Liver (tissue), 9 donors: ENCODE measurements around the gene GPR146. TPM values are rescaled to one million over a fixed set of nuclear protein-coding genes. Genes with fewer than 3 reads are reported as not detected.

Experiments
- DNase-seq: peaks from one replicate; pipeline ENCODE4 v3.0.0-alpha.2; 2017; ENCODE audit warnings: low spot score
- H3K27ac ChIP-seq, 2 donors: one replicate each; pipeline ENCODE4 v1.7.0; 2013; ENCODE audit warnings: inconsistent platforms in 2 of 2, low read length in 2 of 2, control low read depth in 1 of 2, low read depth in 1 of 2, mild to moderate bottlenecking in 1 of 2
- H3K27me3 ChIP-seq, 4 donors: one replicate each; pipeline versions ENCODE4 v1.6.1 to v1.7.0; 2013; ENCODE audit warnings: low read length in 3 of 4, inconsistent platforms in 1 of 4, mild to moderate bottlenecking in 1 of 4, moderate library complexity in 1 of 4; ENCODE audit not compliant: control insufficient read depth in 4 of 4, insufficient read depth in 4 of 4
- H3K36me3 ChIP-seq, 4 donors: one replicate each; pipeline versions ENCODE4 v1.6.1 to v1.7.0; 2013; ENCODE audit warnings: low read length in 3 of 4, mild to moderate bottlenecking in 3 of 4, low read depth in 1 of 4, moderate library complexity in 1 of 4; ENCODE audit not compliant: control insufficient read depth in 4 of 4, insufficient read depth in 3 of 4
- H3K4me1 ChIP-seq, 4 donors: one replicate each; pipeline versions ENCODE4 v1.6.1 to v1.7.0; 2013; ENCODE audit warnings: low read length in 3 of 4, mild to moderate bottlenecking in 3 of 4, moderate library complexity in 1 of 4; ENCODE audit not compliant: control insufficient read depth in 4 of 4, insufficient read depth in 4 of 4
- H3K4me3 ChIP-seq, 3 donors: one replicate each; pipeline versions ENCODE4 v1.6.1 to v1.7.0; 2013; ENCODE audit warnings: low read length in 3 of 3, control low read depth in 1 of 3, low read depth in 1 of 3, mild to moderate bottlenecking in 1 of 3
- H3K9ac ChIP-seq, 2 donors: one replicate each; pipeline ENCODE4 v1.7.0; 2013; ENCODE audit warnings: low read length in 2 of 2, mild to moderate bottlenecking in 2 of 2, moderate library complexity in 2 of 2, control low read depth in 1 of 2, low read depth in 1 of 2
- H3K9me3 ChIP-seq, 4 donors: one replicate each; pipeline versions ENCODE4 v1.6.1 to v1.7.0; 2013; ENCODE audit warnings: low read length in 3 of 4; ENCODE audit not compliant: control insufficient read depth in 4 of 4
- CTCF ChIP-seq: fragments of 150-350 bp; IDR thresholded peaks from 2 replicates; pipeline ENCODE4 v1.5.1; 2017; ENCODE audit warnings: improper control_type of control experiment, low read depth, low read length; ENCODE audit not compliant: missing input control
- EGR1 ChIP-seq, 2 donors: IDR thresholded peaks; 2 replicates each; pipeline ENCODE4 v1.6.1; 2016 to 2018; ENCODE audit warnings: antibody characterized with exemption in 2 of 2, low read depth in 2 of 2
- GABPA ChIP-seq, 2 donors: IDR thresholded peaks in 1 of 2; conservative IDR thresholded peaks in 1 of 2; 2 replicates each; pipeline ENCODE4 v1.6.1; 2016; ENCODE audit warnings: antibody characterized with exemption in 2 of 2, mild to moderate bottlenecking in 1 of 2, moderate library complexity in 1 of 2
- HNF4A ChIP-seq, 2 donors: conservative IDR thresholded peaks; 2 replicates each; pipeline ENCODE4 v1.6.1; 2016; ENCODE audit warnings: antibody characterized with exemption in 2 of 2, mild to moderate bottlenecking in 2 of 2
- HNF4G ChIP-seq: IDR thresholded peaks from 2 replicates; pipeline ENCODE4 v1.6.1; 2016; ENCODE audit warnings: antibody characterized with exemption
- JUND ChIP-seq, 2 donors: IDR thresholded peaks; 2 replicates each; pipeline ENCODE4 v1.6.1; 2016; ENCODE audit warnings: antibody characterized with exemption in 2 of 2
- NR2F2 ChIP-seq: IDR thresholded peaks from 2 replicates; pipeline ENCODE4 v1.6.1; 2016; ENCODE audit warnings: antibody characterized with exemption
- RAD21 ChIP-seq, 2 donors: IDR thresholded peaks; 2 replicates each; pipeline ENCODE4 v1.6.1; 2016; ENCODE audit warnings: antibody characterized with exemption in 2 of 2, mild to moderate bottlenecking in 2 of 2
- REST ChIP-seq: IDR thresholded peaks from 2 replicates; pipeline ENCODE4 v1.6.1; 2016; ENCODE audit warnings: antibody characterized with exemption, mild to moderate bottlenecking
- RXRA ChIP-seq, 2 donors: IDR thresholded peaks; 2 replicates each; pipeline ENCODE4 v1.6.1; 2017 to 2018; ENCODE audit warnings: antibody characterized with exemption in 2 of 2, mild to moderate bottlenecking in 1 of 2
- SP1 ChIP-seq: IDR thresholded peaks from 2 replicates; pipeline ENCODE4 v1.6.1; 2018; ENCODE audit warnings: antibody characterized with exemption, mild to moderate bottlenecking
- TAF1 ChIP-seq: conservative IDR thresholded peaks from 2 replicates; pipeline ENCODE4 v1.6.1; 2016; ENCODE audit warnings: antibody characterized with exemption, mild to moderate bottlenecking
- YY1 ChIP-seq: IDR thresholded peaks from 2 replicates; pipeline ENCODE4 v1.6.1; 2016; ENCODE audit warnings: antibody characterized with exemption, mild to moderate bottlenecking
- ZBTB33 ChIP-seq: IDR thresholded peaks from 2 replicates; pipeline ENCODE4 v1.6.1; 2016; ENCODE audit warnings: antibody characterized with exemption
- WGBS: extraction: QIAGEN DNeasy Blood & Tissue Kit; methylation state at CpG from one replicate; pipeline ENCODE4 v1.1.7; 2013; 5-methylcytosine and 5-hydroxymethylcytosine counted together
- polyA plus RNA-seq, 2 donors: library from polyadenylated mRNA; stranded (reverse) in 1 of 2; unstranded in 1 of 2; fragments of 200-250 nt in 1 of 2; fragments of >200 nt in 1 of 2; fragmentation: Nextera tagmentation in 1 of 2; extraction: Ambion mirVana in 1 of 2; gene quantifications; one replicate each; pipeline versions ENCODE4 v1.2.1 to v1.2.3, GENCODE V29; 2013 to 2015
- total RNA-seq, 2 donors: library from RNA; depleted of rRNA; stranded (reverse); fragments of >200 nt; gene quantifications; one replicate each; pipeline ENCODE4 v1.2.3, GENCODE V29; 2014
- TF ChIP-seq, protein P1 (sequence below): IDR thresholded peaks from 2 replicates; pipeline ENCODE4 v1.6.1; 2016; ENCODE audit warnings: antibody characterized with exemption
- donor health status: healthy.
- donor health status: healthy.
- donor health status: healthy.
- donor health status: healthy.
- donor health status: healthy.

GPR146 gene
- total and polyA plus RNA-seq, 4 donors, result 15.5 to 33.5 (median 26.7) TPM

DNA sequence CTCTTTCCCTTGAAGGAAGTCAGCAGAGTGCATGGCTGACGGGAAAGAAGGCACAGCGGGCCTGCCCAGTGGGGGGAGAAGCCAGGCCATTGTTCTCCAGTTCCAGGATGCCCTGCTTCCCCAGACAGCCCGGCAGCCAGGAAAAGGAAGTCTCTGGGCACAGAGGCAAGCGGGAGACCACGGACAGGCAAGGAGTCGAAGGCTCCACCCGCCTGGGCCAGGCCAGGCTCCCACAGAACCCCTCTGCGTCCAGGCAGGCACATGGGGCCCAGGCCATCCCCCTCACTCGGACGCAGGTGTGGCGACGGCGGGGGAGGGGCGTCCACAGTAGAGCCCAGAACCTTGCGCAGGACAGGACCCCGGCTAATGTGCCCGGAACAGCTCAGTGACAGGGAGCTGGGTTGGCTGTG lies 8.7 kb downstream of the GPR146 start:
- H3K27ac ChIP-seq, result peak overlapping the region in 1 of 2 donors; percentile 44
- no peaks in the 10 kb centered on the region for H3K9me3 ChIP-seq
- no peak overlapping the region for H3K4me3 ChIP-seq
- whole genome bisulfite sequencing, result 84% methylated on average over 17 of the region's 17 CpGs
- no peaks in the 10 kb centered on the region for H3K27me3 ChIP-seq
- no peak overlapping the region for H3K9ac ChIP-seq
- no peak for TF ChIP-seq ZBTB33
- peak; percentile 23 for TF ChIP-seq SP1
- no peaks in the 10 kb centered on the region for H3K36me3 ChIP-seq
- DNase-seq, result no peak
- peaks cover 12 to 51% (median 22%) of the 10 kb centered on the region in 4 donors for H3K4me1 ChIP-seq

DNA sequence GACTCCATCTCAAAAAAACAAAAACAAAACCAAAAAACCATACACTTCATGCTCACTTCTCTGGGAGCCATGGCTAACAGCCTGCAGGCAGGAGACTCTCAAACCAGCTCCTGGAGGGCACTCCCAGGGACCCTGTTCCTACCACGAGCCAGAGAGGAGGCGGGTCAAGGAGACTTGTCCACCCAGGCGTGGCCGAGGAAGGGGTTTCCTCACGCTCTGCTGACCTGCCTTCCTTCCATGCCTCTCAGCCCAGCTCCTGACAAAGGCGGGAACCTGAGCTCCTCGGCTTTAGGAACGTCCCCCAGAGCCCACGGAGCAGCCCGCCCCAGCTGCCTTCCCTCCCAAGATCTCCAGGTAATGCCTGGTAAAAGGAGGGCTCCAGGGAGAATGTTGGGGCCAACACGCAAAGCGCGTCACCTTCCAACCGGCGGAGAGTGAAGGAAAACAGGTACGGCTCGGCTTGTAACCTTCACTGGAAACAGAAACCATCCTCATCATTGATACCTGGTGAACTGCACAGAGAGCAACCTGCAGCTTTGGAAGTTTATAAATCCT lies 9.5 kb downstream of the GPR146 start:
- no peak overlapping the region for H3K27ac ChIP-seq

More for the DNA sequence above, 9.5 kb downstream of the GPR146 start:
- Histone ChIP-seq H3K4me3 (no peak overlapping the region), H3K4me1 (peaks cover 6 to 42% (median 16%) of the 10 kb centered on the region in 4 donors), H3K27me3 (no peaks in the 10 kb centered on the region), H3K36me3 (no peaks in the 10 kb centered on the region), H3K9ac (no peak overlapping the region), H3K9me3 (no peaks in the 10 kb centered on the region)
- TF ChIP-seq JUND (IDR thresholded peaks at IDR 0.05) (no peak), TAF1 (no peak), HNF4G (no peak), YY1 (no peak), RAD21 (IDR thresholded peaks at IDR 0.05) (no peak), NR2F2 (no peak), HNF4A (conservative IDR thresholded peaks at IDR 0.05) (no peak), RXRA (IDR thresholded peaks at IDR 0.05) (no peak), CTCF (no peak), GABPA (IDR thresholded peaks at IDR 0.05 in 1 of 2, conservative IDR thresholded peaks at IDR 0.05 in 1 of 2) (no peak), ZBTB33 (no peak), SP1 (no peak), REST (no peak), EGR1 (IDR thresholded peaks at IDR 0.05; ENCODE audit: low read depth in 2 of 2) (no peak)
- TF ChIP-seq, protein P1, sequence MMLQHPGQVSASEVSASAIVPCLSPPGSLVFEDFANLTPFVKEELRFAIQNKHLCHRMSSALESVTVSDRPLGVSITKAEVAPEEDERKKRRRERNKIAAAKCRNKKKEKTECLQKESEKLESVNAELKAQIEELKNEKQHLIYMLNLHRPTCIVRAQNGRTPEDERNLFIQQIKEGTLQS, result no peak
- no peak for DNase-seq
- 92% methylated on average over 17 of the region's 17 CpGs for WGBS
